GM06990 (cell line): Measurements from ENCODE around the gene ADAMTS14.

Experiments
- DNase-seq: peaks from one replicate; pipeline ENCODE4 v3.0.0-alpha.2; 2011; ENCODE audit not compliant: insufficient read length; ENCODE audit errors: extremely low read depth
- H3K27me3 ChIP-seq: replicated peaks from 2 replicates; pipeline ENCODE4 v1.6.0; 2011; ENCODE audit warnings: low read length; ENCODE audit not compliant: control insufficient read depth, insufficient read depth
- H3K36me3 ChIP-seq: 2 replicates; pipeline ENCODE4 v1.5.1; 2011; ENCODE audit warnings: low read length; ENCODE audit not compliant: control insufficient read depth, insufficient read depth
- H3K4me3 ChIP-seq: replicated peaks from 2 replicates; pipeline ENCODE4 v1.5.1; 2011; ENCODE audit warnings: low read depth, mild to moderate bottlenecking, control low read depth, low read length
- CTCF ChIP-seq: IDR thresholded peaks from 2 replicates; pipeline ENCODE4 v1.5.1; 2011; ENCODE audit warnings: low read length, control low read depth, mild to moderate bottlenecking, inconsistent platforms; ENCODE audit not compliant: insufficient read depth, poor library complexity, severe bottlenecking

Gene ADAMTS14

GRCh38 chr10:70673929-70674559 is 1.7 kb downstream of the ADAMTS14 start:
- H3K27me3 ChIP-seq = no peaks in the 10 kb centered on the region; the same call in none of the 2 replicates
- no peak for TF ChIP-seq CTCF
- DNase-seq = no peak
- no peaks in the 10 kb centered on the region for H3K36me3 ChIP-seq
- H3K4me3 ChIP-seq = no peak overlapping the region

- no peak for DNase-seq
- Histone ChIP-seq H3K4me3 (no peak overlapping the region), H3K27me3 (no peaks in the 10 kb centered on the region; the same call in 1 of the 2 replicates), H3K36me3 (no peaks in the 10 kb centered on the region)
- TF ChIP-seq CTCF = no peak
These were observed 2.5 kb downstream of the ADAMTS14 start for GRCh38 chr10:70674560-70675495.

GRCh38 chr10:70675496-70676161 is 3.3 kb downstream of the ADAMTS14 start:
- TF ChIP-seq CTCF = no peak
- H3K27me3 ChIP-seq = no peaks in the 10 kb centered on the region; the same call in 1 of the 2 replicates
- no peak overlapping the region for H3K4me3 ChIP-seq
- no peak for DNase-seq
- H3K36me3 ChIP-seq = no peaks in the 10 kb centered on the region

- H3K36me3 ChIP-seq = no peaks in the 10 kb centered on the region
- TF ChIP-seq CTCF = no peak
- DNase-seq = no peak
- no peak overlapping the region for H3K4me3 ChIP-seq
- no peaks in the 10 kb centered on the region; the same call in 1 of the 2 replicates for H3K27me3 ChIP-seq
These were observed 4.2 kb downstream of the ADAMTS14 start for GRCh38 chr10:70676511-70676910.

GRCh38 chr10:70677016-70677415 is 4.7 kb downstream of the ADAMTS14 start:
- no peak for DNase-seq
- H3K4me3 ChIP-seq = no peak overlapping the region
- TF ChIP-seq CTCF = no peak
- no peaks in the 10 kb centered on the region for H3K36me3 ChIP-seq
- H3K27me3 ChIP-seq = no peaks in the 10 kb centered on the region; the same call in 1 of the 2 replicates
